Kidney epithelial cell (primary cell): ENCODE data around the gene QPRT. TPM values are rescaled to one million over a fixed set of nuclear protein-coding genes. Genes with fewer than 3 reads are reported as not detected.

Experiments
- DNase-seq: peaks from one replicate; pipeline ENCODE4 v3.0.0-alpha.2; 2010; ENCODE audit warnings: low read depth
- H3K27me3 ChIP-seq: 2 replicates; pipeline ENCODE4 v1.6.0; 2011; ENCODE audit warnings: low read length; ENCODE audit not compliant: control insufficient read depth, insufficient read depth
- H3K36me3 ChIP-seq: 2 replicates; pipeline ENCODE4 v1.5.1; 2011; ENCODE audit warnings: low read length; ENCODE audit not compliant: control insufficient read depth, insufficient read depth
- H3K4me3 ChIP-seq: 2 replicates; pipeline ENCODE4 v1.5.1; 2011; ENCODE audit warnings: low read depth, mild to moderate bottlenecking, control low read depth, low read length
- CTCF ChIP-seq: IDR thresholded peaks from 2 replicates; pipeline ENCODE4 v1.5.1; 2011; ENCODE audit warnings: mild to moderate bottlenecking, moderate library complexity, low read length, control low read depth, inconsistent platforms; ENCODE audit not compliant: insufficient read depth, poor library complexity, severe bottlenecking
- total RNA-seq: library from RNA; depleted of rRNA; stranded (reverse); fragments of >200 nt; gene quantifications from 2 replicates; pipeline ENCODE4 v1.2.3, GENCODE V29; 2015

Gene QPRT
- total RNA-seq, 1 donor from 2014 or later: 47.9 TPM

DNA sequence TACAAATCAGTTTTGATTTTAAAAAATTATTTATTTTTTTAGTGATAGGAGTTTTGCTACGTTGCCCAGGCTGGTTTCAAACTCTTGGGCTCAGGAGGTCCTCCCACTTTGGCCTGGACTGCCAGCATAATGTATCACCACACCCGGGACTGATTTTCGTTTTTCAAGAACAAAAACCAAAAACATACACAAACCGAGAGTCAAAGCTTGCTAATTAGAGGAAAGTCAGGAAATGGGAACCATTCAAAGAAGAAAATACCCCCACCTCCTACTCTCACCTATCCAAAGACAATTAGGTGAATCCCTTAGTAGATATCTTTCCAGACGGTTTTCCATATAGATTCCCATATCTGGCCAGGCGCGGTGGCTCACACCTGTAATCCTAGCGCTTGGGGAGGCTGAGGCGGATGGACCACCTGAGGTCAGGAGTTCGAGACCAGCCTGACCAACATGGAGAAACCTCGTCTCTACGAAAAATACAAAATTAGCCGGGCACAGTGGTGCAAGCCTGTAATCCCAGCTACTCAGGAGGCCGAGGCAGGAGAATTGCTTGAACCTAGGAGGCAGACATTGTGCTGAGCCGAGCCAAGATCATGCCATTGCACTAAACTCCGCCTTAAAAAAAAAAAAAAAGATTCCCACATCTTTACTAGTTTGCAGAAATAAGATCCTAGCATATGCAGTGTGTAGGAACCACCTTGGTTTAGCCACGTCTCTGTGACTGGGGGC, 16.8 kb upstream of the QPRT start:
- no peak for TF ChIP-seq CTCF
- H3K4me3 ChIP-seq: no peak overlapping the region
- no peak for DNase-seq
- H3K36me3 ChIP-seq: no peaks in the 10 kb centered on the region
- no peaks in the 10 kb centered on the region for H3K27me3 ChIP-seq

- no peaks in the 10 kb centered on the region for H3K27me3 ChIP-seq
- no peaks in the 10 kb centered on the region for H3K36me3 ChIP-seq
- DNase-seq: no peak
Measured at GRCh38 chr16:29662729-29663015, 16.3 kb upstream of the QPRT start.

GRCh38 chr16:29663016-29663806, 15.8 kb upstream of the QPRT start, which contains the start of gene SPN:
SPN (plus strand) TSS chr16:29663247; CDS start chr16:29663729, 482 bp downstream.
- no peak within 1 kb of the TSS for H3K4me3 ChIP-seq
- H3K36me3 ChIP-seq: no peaks in the 10 kb centered on the region
- no peaks in the 10 kb centered on the region for H3K27me3 ChIP-seq
- DNase-seq: no peak
- no peak for TF ChIP-seq CTCF

More at GRCh38 chr16:29662729-29663015, 16.3 kb upstream of the QPRT start:
- TF ChIP-seq CTCF: no peak
- H3K4me3 ChIP-seq: no peak overlapping the region

GRCh38 chr16:29663807-29664090, 15.2 kb upstream of the QPRT start:
- no peaks in the 10 kb centered on the region for H3K36me3 ChIP-seq
- no peak overlapping the region for H3K4me3 ChIP-seq
- H3K27me3 ChIP-seq: no peaks in the 10 kb centered on the region
- no peak for DNase-seq
- TF ChIP-seq CTCF: no peak

DNA sequence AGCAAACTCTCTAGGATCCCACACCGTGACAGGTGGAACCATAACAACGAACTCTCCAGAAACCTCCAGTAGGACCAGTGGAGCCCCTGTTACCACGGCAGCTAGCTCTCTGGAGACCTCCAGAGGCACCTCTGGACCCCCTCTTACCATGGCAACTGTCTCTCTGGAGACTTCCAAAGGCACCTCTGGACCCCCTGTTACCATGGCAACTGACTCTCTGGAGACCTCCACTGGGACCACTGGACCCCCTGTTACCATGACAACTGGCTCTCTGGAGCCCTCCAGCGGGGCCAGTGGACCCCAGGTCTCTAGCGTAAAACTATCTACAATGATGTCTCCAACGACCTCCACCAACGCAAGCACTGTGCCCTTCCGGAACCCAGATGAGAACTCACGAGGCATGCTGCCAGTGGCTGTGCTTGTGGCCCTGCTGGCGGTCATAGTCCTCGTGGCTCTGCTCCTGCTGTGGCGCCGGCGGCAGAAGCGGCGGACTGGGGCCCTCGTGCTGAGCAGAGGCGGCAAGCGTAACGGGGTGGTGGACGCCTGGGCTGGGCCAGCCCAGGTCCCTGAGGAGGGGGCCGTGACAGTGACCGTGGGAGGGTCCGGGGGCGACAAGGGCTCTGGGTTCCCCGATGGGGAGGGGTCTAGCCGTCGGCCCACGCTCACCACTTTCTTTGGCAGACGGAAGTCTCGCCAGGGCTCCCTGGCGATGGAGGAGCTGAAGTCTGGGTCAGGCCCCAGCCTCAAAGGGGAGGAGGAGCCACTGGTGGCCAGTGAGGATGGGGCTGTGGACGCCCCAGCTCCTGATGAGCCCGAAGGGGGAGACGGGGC, 14.7 kb upstream of the QPRT start:
- Histone ChIP-seq H3K36me3 (no peaks in the 10 kb centered on the region), H3K4me3 (no peak overlapping the region), H3K27me3 (no peaks in the 10 kb centered on the region)
- no peak for DNase-seq
- no peak for TF ChIP-seq CTCF
